CD4-positive, alpha-beta T cell treated with Interleukin-15 for 1 hour (primary cell): ENCODE results near the gene CGB8.
"Not testable (repeated sequence)": the region's sequence is repeated elsewhere in the genome, so short reads cannot be mapped to it uniquely, and the experiment has no call there.

Source experiments
- DNase-seq: peaks from one replicate; pipeline ENCODE4 v3.0.0-alpha.2; 2020

Gene CGB8

GRCh38 chr19:49064768-49065611 is 16.1 kb upstream of the CGB8 start, which contains the start of gene NTF4:
Gene NTF4 (minus strand): TSS chr19:49064818. CDS start chr19:49061997, 2,821 bp downstream.
- DNase-seq: no peak

- no peak for DNase-seq
These were observed 15.2 kb upstream of the CGB8 start for GRCh38 chr19:49064029-49064629.

DNA sequence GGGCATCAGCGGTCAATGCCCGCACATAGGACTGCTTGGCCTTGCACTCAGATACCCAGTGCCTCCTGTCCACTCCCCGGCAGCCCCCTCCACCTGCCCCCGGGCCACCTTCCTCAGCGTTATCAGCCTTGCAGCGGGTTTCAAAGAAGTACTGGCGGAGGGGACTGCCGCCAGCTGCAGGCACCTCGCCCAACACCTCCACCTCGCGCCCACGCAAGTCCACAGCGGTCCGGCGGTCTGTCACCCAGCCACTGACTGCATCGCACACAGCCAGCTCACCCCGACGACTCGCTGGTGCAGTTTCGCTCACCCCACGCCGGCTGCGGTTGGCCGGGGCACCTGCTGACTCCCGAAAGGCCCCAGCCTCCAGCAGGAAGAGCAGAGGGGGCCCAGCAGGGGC is 12.5 kb upstream of the CGB8 start:
- no peak for DNase-seq

- DNase-seq: no peak
These were observed 12.1 kb upstream of the CGB8 start for GRCh38 chr19:49061000-49061399.

DNA sequence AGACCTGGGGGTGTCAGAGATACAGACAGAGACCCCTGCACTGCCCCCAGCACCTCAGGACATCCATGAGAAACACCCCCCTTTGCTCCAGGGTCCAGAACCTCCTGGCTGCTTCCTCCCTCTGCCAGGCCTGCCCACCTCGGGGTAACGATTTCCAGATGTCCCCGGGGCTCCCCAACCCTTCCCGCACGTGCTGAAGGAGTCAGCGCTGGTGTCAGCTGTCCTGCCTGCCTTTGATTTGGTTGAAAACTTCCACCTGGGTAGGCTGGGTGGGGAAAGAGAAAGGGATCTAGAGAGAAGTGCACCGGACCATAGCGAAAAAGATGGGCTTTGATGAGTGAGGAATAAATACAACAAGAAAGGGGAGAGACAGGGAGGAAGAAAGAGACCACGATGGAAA is 10.1 kb upstream of the CGB8 start:
- no peak for DNase-seq

GRCh38 chr19:49058562-49058961 is 9.7 kb upstream of the CGB8 start:
- DNase-seq: peak; percentile 21

- peak; percentile 31 for DNase-seq
These were observed 8.8 kb upstream of the CGB8 start, which contains the start of gene CGB7 for GRCh38 chr19:49057636-49058234. Gene CGB7 (minus strand): TSS chr19:49057749. CDS start chr19:49055375, 2,374 bp downstream.

- not testable (repeated sequence) for DNase-seq
These were observed 8.1 kb upstream of the CGB8 start for GRCh38 chr19:49056902-49057596.

GRCh38 chr19:49056101-49056901 is 7.4 kb upstream of the CGB8 start:
- DNase-seq: peak; percentile 35

- DNase-seq: not testable (repeated sequence)
These were observed 1.6 kb upstream of the CGB8 start for GRCh38 chr19:49050376-49051033.

DNA sequence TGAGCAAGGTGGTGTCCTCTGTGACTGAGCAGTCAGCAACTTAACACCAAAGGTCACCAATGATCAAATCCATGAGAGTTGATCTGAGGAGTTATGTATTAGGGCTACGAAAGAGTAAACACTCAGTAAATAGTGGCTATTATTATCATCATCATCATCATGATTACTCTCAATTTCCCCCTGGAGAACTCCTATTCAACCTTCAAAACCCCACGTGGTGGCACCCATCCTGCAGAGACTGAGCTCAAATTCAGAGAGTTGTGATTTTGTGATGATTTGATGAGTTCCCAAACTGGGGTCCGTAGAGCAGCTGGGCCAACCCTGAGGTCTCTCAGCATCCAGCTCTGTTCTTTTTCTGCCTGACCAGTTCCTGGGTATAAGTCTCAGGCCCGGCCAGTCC is 923 bp upstream of the CGB8 start:
- not testable (repeated sequence) for DNase-seq

- not testable (repeated sequence) for DNase-seq
These were observed 5.4 kb downstream of the CGB8 start, which contains the start of gene CGB5 for GRCh38 chr19:49043548-49043947. Gene CGB5 (plus strand): TSS chr19:49043848. CDS start chr19:49044210, 362 bp downstream.

GRCh38 chr19:49042666-49043065 is 6.2 kb downstream of the CGB8 start:
- DNase-seq: not testable (repeated sequence)

DNA sequence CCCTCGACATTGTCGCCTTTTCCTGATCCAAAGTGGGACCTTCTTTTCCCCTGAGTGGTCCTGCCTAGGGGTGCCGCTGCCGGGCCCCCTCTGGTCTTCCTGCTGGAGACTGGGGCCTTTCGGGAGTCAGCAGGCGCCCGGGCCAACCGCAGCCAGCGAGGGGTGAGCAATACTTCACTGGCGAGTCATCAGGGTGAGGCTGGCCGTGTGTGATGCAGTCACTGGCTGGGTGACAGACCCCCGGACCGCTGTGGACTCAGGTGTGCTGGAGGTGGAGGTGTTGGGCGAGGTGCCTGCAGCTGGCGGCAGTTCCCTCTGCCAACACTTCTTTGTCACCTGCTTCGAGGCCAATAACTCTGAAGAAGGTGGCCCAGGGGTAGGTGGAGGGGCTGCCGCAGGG is 6.7 kb downstream of the CGB8 start:
- no peak for DNase-seq

- not testable (repeated sequence) for DNase-seq
These were observed 9.2 kb downstream of the CGB8 start for GRCh38 chr19:49039736-49040135.

- not testable (repeated sequence) for DNase-seq
These were observed 10.2 kb downstream of the CGB8 start for GRCh38 chr19:49038557-49039276.

DNA sequence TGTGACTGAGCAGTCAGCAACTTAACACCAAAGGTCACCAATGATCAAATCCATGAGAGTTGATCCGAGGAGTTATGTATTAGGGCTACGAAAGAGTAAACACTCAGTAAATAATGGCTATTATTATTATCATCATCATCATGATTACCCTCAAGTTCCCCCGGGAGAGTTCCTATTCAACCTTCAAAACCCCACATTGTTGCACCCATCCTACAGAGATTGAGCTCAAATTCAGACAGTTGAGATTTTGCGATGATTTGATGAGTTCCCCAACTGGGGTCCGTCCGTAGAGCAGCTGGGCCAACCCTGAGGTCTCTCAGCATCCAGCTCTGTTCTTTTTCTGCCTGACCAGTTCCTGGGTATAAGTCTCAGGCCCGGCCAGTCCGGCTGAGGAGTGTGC is 10.8 kb downstream of the CGB8 start:
- DNase-seq: not testable (repeated sequence)

GRCh38 chr19:49036815-49037214 is 12.1 kb downstream of the CGB8 start, which contains the start of gene CGB1:
Gene CGB1 (minus strand): TSS chr19:49036895. CDS start chr19:49036711, 184 bp downstream.
- not testable (repeated sequence) for DNase-seq

DNA sequence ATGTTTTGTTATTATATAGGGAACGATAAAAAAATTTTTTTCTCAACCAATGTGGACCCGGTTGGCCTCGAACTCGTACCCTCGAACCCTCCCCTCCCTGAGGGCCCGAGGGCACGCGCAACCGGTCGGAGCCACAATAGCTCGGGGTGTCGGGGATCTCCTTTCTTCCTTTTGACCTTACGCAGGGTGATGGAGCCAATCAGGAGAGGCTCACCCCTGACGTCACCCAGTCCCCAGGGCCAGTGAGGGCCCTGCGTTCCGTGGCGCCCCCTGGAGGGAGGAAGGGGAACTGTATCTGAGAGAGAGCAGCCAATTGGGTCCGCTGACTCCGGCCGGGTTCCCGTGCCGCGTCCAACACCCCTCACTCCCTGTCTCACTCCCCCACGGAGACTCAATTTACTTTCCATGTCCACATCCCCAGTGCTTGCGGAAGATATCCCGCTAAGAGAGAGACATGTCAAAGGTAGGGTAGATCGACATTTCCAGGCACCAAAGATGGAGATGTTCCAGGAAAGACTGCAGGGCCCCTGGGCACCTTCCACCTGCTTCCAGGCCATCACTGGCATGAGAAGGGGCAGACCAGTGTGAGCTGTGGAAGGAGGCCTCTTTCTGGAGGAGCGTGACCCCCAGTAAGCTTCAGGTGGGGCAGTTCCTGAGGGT is 17.1 kb downstream of the CGB8 start, which contains the start of gene CGB2:
CGB2 (plus strand) TSS at position 249 of the 660 bp plus-strand sequence; CDS start at position 455, 206 bp downstream.
- peak; percentile 64 for DNase-seq

GRCh38 chr19:49030323-49030722 is 18.6 kb downstream of the CGB8 start:
- not testable (repeated sequence) for DNase-seq
